Dermis microvascular lymphatic vessel endothelial cell (primary cell): ENCODE measurements around the gene ADGRG1. TPM values are rescaled to one million over a fixed set of nuclear protein-coding genes. Genes with fewer than 3 reads are reported as not detected.

ENCODE experiments used
- DNase-seq, 2 donors: peaks; one replicate each; pipeline versions ENCODE4 v3.0.0 to v3.0.0-alpha.2; 2010; ENCODE audit warnings: low read depth in 2 of 2
- total RNA-seq: library from RNA; depleted of rRNA; stranded (reverse); fragments of >200 nt; gene quantifications from 2 replicates; pipeline ENCODE4 v1.2.1, GENCODE V29; 2014

ADGRG1 gene
- total RNA-seq, 1 donor from 2014 or later: 15.3 TPM

GRCh38 chr16:57606147-57606846, 22.1 kb upstream of the ADGRG1 start:
- no peak for DNase-seq

DNA sequence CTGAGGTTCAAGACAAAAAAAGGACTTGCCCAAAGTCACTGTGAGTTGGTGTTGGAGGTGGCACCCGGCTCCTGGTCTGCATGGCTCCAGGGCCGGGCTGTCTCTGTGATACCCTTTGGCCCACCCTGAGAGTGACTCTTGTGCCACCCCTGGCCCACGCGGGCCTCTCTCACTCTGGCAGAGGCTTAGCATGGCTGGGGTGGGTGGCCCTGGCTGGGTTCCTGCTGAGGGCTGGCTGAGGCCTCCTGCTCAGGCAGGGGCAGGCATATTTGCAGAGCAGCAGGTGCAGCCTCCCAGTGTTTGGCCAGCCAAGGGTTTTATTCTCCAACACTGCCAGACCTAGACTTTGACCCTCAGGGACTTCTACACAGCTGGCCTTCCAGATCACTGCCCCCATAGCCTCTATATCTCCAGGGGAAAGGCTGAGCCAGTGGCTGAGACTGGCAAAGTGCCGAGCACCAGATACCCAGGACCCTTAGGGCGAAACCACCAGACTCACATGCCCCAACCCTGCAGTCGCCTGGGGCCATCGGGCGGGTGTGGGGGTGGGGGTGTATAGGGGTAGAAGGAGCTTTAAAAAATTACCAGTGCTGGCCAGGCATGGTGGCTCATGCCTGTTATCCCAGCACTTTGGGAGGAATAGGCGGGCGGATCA, 21.5 kb upstream of the ADGRG1 start:
- DNase-seq: no peak

DNA sequence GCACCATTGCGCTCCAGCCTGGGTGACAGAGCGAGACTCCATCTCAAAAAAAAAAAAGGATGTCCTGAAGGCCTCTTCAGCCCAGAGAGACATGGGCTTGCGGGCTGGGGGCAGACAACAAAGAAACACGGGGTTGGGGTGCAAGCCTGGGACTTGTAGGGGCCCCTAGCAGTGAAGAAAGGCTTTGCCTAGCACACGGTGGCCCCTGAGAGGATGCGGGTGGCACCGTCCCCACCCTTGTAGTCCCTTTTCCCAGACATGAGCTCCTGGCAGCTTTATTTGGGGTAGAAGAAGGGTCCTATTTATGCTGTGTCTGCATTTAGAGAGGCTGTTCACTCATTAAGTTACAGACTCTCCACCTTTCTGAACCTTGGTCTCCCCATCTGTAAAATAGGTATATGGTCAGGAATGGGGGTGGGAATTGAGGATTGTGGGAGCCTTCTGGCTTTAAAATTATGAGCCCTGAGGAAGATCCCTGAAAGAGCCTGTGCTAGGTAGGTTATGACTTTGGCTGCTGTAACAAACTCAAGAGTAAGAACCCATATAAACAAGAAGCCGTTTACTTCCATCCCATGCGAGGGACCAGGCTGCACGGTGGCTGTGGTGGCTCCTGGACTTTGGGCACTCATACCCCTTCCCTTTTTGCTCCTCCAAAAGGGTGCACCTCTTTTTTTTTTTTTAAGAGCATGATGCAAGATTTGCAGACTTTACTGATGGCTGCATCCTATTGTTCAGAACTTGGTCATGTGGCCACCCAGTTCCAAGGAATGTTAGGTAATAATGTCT, 20.6 kb upstream of the ADGRG1 start:
- no peak for DNase-seq

- DNase-seq: no peak
Observed at GRCh38 chr16:57608462-57609113, 19.8 kb upstream of the ADGRG1 start.

DNA sequence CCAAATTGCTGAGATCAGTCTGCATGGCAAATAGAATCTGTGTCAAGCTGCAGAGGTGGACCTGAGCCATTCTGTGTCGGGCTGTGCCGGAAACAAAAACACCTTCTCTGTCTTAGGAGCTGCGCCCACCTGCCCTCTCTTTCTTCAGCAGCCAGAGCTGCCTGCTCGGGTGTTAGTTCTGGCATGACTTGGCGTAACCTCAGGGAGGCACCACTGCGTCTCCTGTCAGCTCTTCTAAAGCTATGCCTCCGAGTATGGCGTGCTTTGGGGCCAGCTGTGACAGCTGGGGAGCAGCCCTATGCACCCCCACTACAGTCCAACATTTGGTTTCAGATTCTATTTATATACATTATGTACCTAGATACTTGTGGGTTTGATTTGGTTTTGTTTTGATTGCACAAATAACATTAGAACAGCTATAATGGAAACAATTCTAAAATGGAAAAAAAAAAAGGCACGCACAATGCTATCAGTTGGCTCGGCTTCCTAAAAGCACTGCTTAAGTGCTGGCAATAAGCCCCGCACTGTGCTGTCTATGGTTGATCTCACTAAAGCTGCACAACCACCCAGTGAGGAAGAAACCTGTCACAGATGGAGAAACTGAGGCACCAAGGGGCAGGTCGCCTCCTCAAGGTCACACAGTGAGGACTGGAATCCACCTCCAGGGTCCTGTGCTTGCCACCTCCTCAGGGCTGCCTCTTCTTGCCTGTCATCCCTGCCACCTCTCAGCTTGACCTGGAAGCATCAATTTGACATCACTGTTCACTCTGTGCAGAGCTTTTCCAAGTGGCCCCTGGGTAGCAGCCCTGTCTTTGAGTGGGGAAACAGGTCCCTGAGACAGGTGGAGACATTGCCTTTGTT, 18.7 kb upstream of the ADGRG1 start:
- peak; percentile 36 to 78 for DNase-seq

- DNase-seq: no peak
Observed at GRCh38 chr16:57610611-57611010, 17.8 kb upstream of the ADGRG1 start.

DNA sequence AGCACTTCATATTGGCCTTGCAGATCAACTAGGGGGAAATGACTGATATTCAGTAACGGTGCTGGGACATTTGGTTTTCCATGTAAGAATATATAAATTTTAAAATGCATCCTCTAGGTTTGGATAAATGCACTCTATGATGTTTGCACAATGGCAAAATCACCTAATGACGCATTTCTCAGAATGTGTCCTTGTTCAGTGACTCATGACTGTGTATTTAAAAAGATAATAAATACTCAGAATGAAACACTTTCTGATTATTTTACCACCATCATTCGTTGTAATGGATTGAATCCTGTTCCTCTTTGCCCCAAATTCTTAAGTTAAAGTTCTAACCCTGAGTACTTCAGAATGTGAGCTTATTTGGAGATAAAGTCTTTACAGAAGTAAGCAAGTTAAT, 17.2 kb upstream of the ADGRG1 start:
- DNase-seq: no peak

- no peak for DNase-seq
Observed at GRCh38 chr16:57611706-57612105, 16.7 kb upstream of the ADGRG1 start.

- DNase-seq: no peak
Observed at GRCh38 chr16:57612494-57612893, 15.9 kb upstream of the ADGRG1 start.

GRCh38 chr16:57613514-57613913, 14.9 kb upstream of the ADGRG1 start:
- no peak for DNase-seq

GRCh38 chr16:57614536-57614935, 13.9 kb upstream of the ADGRG1 start:
- no peak for DNase-seq

- DNase-seq: no peak
Observed at GRCh38 chr16:57614944-57615343, 13.5 kb upstream of the ADGRG1 start.

- no peak for DNase-seq
Observed at GRCh38 chr16:57615813-57616212, 12.6 kb upstream of the ADGRG1 start.

DNA sequence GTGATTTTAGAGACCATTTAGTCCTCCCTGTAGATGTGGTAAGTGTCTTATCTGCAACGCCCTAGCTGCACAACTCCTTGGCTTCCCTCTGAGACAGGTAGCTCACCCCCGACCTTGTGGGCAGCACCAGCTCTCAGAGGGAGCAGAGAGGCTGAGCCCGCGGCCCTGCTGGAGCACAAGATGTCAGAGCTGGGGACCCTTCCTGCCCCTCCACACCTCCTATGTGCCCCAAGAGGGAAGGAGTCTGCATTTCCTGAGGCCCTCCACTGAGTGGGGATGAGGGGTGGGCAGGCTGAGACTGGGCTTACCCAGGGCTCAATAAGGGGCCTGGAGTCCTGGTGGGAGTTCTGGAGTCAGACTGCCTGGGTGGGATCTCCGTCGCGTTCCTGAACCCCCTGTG, 12.2 kb upstream of the ADGRG1 start:
- no peak for DNase-seq

DNA sequence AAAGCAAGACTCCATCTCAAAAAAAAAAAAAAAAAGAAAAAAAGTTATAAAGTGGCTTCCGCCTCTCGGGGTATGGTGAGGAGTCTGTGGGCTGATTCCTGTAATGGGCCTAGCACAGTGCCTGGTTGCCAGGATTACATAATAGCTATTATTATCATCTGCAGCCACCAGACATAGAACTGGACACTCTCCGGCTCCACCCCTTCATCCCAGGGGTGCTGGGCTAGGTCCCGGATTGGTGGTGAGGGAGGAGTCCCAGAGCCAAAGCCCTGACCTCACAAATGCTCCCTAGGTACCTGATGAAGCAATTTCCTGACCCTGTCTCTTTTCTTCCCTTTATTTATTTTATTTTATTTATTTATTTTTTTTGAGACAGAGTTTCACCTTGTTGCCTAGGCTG, 11.6 kb upstream of the ADGRG1 start:
- no peak for DNase-seq

- DNase-seq: no peak
Observed at GRCh38 chr16:57617604-57618111, 10.8 kb upstream of the ADGRG1 start.

- no peak for DNase-seq
Observed at GRCh38 chr16:57618296-57619132, 9.9 kb upstream of the ADGRG1 start.

DNA sequence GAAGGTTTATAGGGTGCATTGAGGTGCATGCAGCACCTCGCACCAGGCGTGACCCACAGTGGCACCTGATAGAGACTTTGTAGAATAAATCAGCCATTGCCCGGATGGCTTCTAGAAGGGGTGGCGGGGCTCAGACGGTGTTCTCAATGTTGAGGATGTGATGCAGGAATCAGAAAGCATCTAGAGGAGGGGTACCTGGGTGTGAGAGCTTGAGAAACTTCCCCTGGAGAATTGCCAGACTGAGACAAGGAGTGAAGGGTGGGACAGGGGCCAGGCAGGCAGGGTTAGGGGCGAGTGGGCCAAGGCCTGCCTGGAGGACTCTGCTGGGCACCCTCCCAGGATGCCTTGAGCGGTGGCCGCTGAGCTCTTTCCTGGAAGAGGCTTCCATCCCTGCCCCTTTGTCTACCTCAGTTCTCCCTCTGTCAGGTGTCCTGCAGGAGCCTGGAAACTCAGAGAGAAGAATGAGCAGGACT, 9.3 kb upstream of the ADGRG1 start:
- no peak for DNase-seq

GRCh38 chr16:57619606-57620334, 8.7 kb upstream of the ADGRG1 start:
- no peak for DNase-seq
